CD4-positive, alpha-beta T cell treated with Interleukin-17A for 4 hours (primary cell): ENCODE data around the gene CHADL.
A peak's percentile ranks its signal among the peaks of the same experiment; 100 is the strongest.
"Not testable (repeated sequence)": the region's sequence is repeated elsewhere in the genome, so short reads cannot be mapped to it uniquely, and the experiment has no call there.

Source experiments
- DNase-seq: peaks from one replicate; pipeline ENCODE4 v3.0.0-alpha.2; 2020; ENCODE audit warnings: mixed read lengths

The CHADL gene, protein sequence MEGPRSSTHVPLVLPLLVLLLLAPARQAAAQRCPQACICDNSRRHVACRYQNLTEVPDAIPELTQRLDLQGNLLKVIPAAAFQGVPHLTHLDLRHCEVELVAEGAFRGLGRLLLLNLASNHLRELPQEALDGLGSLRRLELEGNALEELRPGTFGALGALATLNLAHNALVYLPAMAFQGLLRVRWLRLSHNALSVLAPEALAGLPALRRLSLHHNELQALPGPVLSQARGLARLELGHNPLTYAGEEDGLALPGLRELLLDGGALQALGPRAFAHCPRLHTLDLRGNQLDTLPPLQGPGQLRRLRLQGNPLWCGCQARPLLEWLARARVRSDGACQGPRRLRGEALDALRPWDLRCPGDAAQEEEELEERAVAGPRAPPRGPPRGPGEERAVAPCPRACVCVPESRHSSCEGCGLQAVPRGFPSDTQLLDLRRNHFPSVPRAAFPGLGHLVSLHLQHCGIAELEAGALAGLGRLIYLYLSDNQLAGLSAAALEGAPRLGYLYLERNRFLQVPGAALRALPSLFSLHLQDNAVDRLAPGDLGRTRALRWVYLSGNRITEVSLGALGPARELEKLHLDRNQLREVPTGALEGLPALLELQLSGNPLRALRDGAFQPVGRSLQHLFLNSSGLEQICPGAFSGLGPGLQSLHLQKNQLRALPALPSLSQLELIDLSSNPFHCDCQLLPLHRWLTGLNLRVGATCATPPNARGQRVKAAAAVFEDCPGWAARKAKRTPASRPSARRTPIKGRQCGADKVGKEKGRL

DNA sequence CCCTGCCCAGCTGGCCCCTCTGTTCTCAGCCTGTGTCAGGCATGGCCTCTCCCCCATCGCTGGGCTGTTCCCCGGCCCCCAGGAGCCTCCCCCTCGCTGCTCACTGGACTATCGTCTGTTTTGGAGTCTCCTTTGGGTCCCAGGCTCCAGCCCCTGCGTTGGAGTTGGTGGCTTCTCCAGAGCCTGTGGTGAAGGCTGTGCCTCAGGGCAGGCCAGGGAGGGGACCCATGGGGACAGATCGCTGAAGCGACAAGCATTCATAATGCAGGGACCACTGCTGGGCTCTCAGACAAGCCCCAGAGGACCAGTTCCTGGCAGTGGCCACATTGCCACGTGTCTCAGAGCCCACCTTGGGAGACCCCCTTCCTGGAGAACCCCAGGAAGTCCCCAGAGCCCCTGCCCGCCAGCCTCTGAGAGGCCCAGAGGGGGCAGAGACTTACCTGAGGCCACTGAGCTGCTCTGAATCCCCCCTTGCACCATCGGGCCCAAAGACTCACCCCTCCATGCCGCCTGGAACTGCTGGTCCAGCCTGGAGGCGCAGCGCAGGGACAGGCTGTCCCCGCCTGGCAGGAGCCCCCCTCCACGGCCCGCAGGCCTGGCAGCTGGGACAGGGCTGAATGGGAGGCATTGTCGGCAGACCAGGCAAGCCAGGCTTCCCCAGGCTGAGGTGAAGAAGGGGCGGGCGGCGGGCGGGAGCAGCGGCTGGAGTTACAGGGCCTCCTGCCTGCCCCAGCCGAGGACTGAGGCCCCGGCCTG, at the start of gene CHADL:
CHADL (minus strand) TSS at position 555 of the 756 bp plus-strand sequence; CDS start at position 505, 50 bp downstream.
- DNase-seq, result no peak

- DNase-seq, result no peak
These were observed 48.9 kb upstream of the CHADL start for GRCh38 chr22:41289671-41290070.

GRCh38 chr22:41288245-41288946, 47.7 kb upstream of the CHADL start:
- no peak for DNase-seq

DNA sequence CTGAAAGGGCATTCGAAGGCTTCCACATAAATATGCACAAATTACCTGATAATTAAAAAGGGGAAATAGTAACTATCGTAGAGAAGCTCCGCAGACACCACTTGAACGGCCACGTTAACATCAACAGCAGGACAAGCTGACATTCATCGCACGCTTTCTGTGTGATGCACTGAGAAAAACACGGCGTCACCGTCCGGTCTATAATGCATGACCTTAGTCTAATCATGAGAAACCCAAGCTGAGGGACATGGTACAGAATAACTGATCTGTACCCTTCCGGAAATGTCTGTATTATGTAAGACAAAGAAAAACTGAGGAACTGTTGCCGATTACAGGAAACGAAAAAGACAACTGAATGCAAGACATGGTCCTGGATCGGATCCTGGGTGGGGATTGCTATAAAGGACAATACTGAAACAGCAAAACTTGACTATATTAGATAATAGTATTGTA, 45.9 kb upstream of the CHADL start:
- DNase-seq, result peak; percentile 60

DNA sequence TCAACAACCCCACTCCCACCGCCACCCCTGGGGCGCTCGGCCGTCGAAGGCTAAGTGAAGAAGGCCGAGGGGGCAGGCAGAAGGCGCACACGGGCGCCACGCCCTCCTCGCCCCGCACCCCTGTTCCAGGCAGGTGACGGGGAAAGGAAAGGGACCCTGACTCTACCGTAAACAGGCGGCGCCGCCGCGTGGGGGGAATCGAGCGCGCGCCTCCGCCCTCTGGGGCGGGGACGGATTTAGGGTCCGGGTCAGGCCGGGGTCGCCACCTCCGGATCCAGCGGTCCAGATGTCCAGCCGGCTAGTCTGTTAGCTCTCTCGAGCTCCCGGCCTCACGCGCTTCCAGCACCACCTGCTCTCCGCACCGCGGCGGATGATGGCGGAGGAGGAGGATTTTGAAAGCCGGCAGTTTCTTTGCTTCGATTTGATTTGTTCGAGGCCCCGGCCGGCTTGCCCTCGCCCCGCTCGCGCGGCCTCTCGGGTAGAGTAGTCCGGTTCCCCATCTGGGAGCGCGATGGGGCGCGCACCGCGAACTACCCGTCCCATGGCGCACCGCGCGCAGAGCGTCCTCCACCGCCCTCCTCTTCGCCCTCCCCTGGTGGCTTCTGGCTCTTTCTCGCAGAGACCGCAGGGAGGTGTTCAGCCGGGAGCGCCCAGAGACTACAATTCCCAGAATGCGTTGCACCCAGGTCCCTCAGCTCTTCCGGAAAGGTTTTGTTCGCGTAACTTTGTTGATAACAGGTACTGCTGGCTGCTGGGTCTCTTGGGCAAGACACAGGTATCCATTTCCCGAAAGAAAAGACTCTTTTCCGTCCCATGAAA, 45.3 kb upstream of the CHADL start, which contains the start of gene RANGAP1:
RANGAP1 (minus strand) TSS at position 368 of the 819 bp plus-strand sequence. CDS start 5,143 bp downstream, outside the sequence.
- DNase-seq, result peak; percentile 98

GRCh38 chr22:41285441-41285819, 44.7 kb upstream of the CHADL start:
- DNase-seq, result peak; percentile 83

DNA sequence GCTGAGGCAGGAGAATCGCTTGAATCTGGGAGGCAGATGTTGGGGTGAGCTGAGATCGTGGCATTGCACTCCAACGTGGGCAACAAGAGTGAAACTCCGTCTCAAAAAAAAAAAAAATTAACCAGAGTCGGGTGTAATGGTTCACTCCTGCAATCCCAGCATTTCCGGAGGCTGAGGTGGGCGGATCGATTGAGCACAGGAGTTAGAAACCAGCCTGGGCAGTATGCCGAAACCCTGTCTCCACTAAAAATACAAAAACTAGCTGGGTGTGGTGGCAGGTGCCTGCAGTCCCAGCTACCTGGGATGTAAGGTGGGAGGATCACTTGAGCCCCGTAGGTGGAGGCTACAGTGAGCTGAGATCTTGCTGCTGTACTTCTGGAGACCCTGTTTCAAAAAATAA, 43.7 kb upstream of the CHADL start:
- DNase-seq, result no peak

GRCh38 chr22:41280854-41281253, 40.1 kb upstream of the CHADL start:
- no peak for DNase-seq

- no peak for DNase-seq
These were observed 39.3 kb upstream of the CHADL start for GRCh38 chr22:41280065-41280464.

GRCh38 chr22:41274856-41275255, 34.1 kb upstream of the CHADL start:
- no peak for DNase-seq

GRCh38 chr22:41273128-41273527, 32.4 kb upstream of the CHADL start:
- no peak for DNase-seq

DNA sequence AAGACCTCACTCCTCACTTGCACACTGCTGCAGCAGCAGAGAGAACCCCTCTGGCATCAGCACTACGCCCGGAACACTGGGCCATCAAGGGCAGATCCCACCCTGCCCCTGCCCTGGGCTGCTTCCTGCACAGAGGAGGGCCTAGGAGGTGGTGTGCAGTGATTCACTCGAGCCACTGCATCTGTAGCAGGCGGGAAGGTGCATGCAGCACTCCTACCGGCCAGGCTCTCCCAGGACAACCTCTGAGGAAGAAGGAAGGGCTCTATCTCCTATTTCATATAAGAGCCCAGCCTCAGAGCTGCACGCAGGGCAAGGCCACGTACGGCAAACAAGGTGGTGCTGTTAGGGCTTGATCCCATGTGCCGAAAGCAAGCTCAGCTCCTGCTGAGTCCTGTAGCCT, 31.1 kb upstream of the CHADL start:
- DNase-seq, result no peak

DNA sequence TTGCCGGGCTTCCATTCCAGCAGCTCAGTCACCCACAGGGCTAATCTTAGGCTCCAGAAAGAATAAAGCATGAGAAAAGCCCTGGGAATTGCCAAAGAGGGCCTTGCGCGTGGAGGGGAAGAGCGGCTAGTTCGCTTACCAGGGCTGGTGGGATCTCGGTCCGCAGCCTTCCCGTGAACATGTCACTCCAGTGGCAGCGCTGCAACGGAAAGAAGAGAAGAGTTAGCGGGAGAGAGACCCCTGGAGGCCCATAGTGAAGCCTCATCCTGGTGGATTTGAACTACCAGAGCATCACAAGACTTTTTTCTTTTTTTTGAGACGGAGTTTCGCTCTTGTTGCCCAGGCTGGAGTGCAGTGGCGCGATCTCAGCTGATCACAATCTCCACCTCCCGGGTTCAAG, 27.2 kb upstream of the CHADL start:
- no peak for DNase-seq

GRCh38 chr22:41264408-41264941, 23.7 kb upstream of the CHADL start:
- no peak for DNase-seq

GRCh38 chr22:41263704-41264103, 23.0 kb upstream of the CHADL start:
- no peak for DNase-seq

DNA sequence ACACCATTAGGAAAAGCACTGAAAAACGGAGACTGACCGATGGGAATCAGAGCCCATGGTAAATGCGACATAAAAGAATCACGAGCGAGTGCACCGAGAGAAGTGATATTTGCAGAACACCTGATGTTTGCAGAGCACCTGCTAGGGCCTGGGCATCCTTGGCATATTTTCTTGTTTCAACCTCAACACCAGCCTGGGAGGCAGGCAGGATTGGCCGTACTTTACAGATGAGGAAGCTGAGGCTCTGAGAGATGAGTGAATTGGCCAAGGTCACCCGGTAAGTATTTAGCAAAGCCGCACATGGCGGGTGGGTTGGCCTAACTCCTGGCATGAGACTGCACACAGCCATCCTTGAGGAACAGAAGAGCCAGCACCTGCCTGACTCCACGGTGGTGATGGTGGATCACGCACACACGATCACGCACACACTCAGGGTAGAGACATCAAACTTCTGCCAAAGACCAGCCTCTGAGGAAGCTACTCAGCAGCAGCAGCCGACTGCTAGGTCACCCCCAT, 21.6 kb upstream of the CHADL start:
- no peak for DNase-seq

DNA sequence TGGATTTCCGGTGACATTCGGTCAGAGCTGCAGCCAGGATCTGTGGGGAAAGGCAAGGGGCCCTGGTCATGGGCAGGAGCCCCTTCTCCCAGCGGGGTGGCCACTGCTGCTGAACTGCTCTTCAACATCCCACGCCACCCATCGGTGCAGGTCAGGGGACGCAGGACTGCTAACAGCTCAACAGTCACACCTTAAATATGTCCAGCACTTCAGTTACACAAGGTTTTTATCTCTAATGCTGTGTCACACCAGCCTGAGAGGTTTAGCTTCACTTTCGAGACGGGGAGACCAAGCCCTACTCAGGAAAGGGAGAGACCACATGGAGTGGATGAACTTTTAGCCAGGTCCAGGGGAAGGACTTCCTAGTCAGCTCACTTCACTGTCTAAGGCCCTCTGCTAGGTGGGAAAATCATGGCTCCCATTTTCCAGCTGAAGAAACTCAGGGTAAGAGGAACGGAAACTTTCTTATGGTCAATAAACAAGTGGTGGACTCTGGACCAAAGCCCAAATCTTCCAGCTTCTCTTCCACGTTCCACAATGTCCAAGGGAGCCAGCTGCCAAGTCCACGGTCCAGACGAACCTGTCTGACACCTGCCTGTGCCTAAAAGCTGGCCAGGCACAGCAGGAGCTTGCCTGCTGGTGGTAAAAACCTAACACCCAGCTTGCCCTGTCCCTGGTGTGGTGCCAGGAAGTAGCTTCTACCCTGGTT, 21.0 kb upstream of the CHADL start:
- no peak for DNase-seq

DNA sequence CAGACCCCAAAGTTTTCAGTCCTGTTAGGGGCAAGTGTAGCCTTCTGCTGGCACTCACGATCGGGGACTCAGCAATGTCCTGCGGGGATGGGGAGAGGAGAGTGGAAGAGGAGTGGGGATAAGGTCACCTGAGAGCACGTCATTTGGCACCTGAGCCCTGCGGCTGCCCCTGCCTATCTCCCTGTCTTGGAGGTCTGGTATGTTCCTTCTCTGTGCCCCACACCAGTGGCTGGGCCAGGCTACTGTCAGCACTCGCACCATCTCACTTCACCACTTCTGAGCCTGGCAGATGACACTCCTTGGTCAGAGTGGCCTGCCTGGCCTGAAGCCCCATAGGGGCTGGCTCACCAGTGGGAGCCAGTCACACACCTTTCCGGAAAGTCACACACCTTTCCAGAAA, 20.1 kb upstream of the CHADL start:
- no peak for DNase-seq

DNA sequence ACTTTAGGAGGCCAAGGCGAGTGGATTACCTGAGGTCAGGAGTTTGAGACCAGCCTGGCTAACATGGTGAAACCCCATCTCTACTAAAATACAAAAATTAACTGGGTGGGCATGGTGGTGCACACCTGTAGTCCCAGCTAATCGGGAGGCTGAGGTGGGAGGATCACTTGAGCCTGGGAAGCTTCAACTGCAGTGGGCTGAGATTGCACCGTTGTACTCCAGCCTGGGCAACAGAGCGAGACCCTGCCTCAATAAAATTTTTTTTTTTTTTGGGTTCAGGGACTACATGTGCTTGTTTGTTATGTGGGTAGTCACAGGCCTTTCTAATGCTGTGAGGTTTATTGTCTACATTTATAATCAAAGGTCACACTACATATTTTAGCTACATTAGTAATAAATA, 19.0 kb upstream of the CHADL start:
- DNase-seq, result not testable (repeated sequence)

DNA sequence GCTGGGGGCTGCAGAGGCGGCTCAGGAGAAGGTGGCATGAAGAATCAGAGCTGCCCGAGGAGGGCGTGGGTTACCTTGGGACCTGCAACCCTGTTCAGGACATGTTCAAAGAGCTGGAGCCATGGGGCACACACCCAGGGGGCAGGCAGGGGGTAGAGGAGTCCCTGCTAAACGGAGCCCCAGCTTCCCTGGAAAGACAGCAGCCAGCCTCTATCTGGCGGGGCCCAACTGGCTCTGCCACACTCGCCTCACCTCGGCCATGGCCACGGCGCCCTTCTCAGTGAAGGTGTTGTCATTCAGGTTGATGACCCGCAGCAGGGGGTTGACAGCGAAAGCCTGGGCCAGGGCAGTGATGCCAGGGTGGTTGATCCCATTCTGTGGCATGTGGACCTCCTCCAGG, 17.0 kb upstream of the CHADL start:
- DNase-seq, result no peak
